Measurements from ENCODE around the gene GPLD1.
A peak's percentile ranks its signal among the peaks of the same experiment; 100 is the strongest.

GRCh38 chr6:24524805-24525204, 35.4 kb upstream of the GPLD1 start:
- TF ChIP-seq EZH2 (optimal IDR thresholded peaks at IDR 0.05; ENCODE audit: low read depth, low read length) (no peak), CTCF (IDR thresholded peaks at IDR 0.05; ENCODE audit: low read length) (peak; percentile 48)

Measured in MM.1S (cell line).